Hepatic stellate cell (primary cell): ENCODE measurements around the gene GPR173.

Experiments used
- DNase-seq: peaks from one replicate; pipeline ENCODE4 v3.0.0; 2011; ENCODE audit warnings: low spot score

GPR173 gene

GRCh38 chrX:53071604-53072417 is 23.2 kb downstream of the GPR173 start:
- peak; percentile 45 for DNase-seq

- no peak for DNase-seq
Observed at GRCh38 chrX:53072418-53073114, 24.0 kb downstream of the GPR173 start.

- DNase-seq = no peak
Observed at GRCh38 chrX:53073115-53073586, 24.6 kb downstream of the GPR173 start.

GRCh38 chrX:53075011-53075410 is 26.4 kb downstream of the GPR173 start:
- DNase-seq = no peak

GRCh38 chrX:53076671-53077070 is 28.1 kb downstream of the GPR173 start:
- DNase-seq = no peak

- DNase-seq = no peak
Observed at GRCh38 chrX:53077207-53078197, 28.9 kb downstream of the GPR173 start.

GRCh38 chrX:53078943-53079342 is 30.4 kb downstream of the GPR173 start:
- DNase-seq = no peak

- no peak for DNase-seq
Observed at GRCh38 chrX:53080628-53081580, 32.3 kb downstream of the GPR173 start.

- peak; percentile 97 for DNase-seq
Observed at GRCh38 chrX:53081925-53082772, 33.6 kb downstream of the GPR173 start, which contains the start of gene TSPYL2. TSS of gene TSPYL2 (plus strand) at chrX:53082367. CDS start at chrX:53082499, 132 bp downstream.

- DNase-seq = no peak
Observed at GRCh38 chrX:53082773-53083616, 34.4 kb downstream of the GPR173 start.

- DNase-seq = no peak
Observed at GRCh38 chrX:53084043-53084570, 35.5 kb downstream of the GPR173 start.

GRCh38 chrX:53084863-53085262 is 36.3 kb downstream of the GPR173 start:
- DNase-seq = no peak

GRCh38 chrX:53085661-53086229 is 37.2 kb downstream of the GPR173 start:
- no peak for DNase-seq

- DNase-seq = no peak
Observed at GRCh38 chrX:53086464-53086863, 37.9 kb downstream of the GPR173 start.

GRCh38 chrX:53087388-53087831 is 38.8 kb downstream of the GPR173 start:
- DNase-seq = no peak

GRCh38 chrX:53088136-53088974 is 39.8 kb downstream of the GPR173 start:
- peak; percentile 66 for DNase-seq

- DNase-seq = peak; percentile 64
Observed at GRCh38 chrX:53089224-53089842, 40.7 kb downstream of the GPR173 start.
